ENCODE measurements around the gene XKRX.
A peak's percentile ranks its signal among the peaks of the same experiment; 100 is the strongest.

Gene XKRX

GRCh38 chrX:100928660-100929613, at the start of gene XKRX:
Gene XKRX (minus strand): TSS chrX:100928917. CDS start chrX:100928304, 613 bp downstream.
- DNase-seq: peak in 28 of 56 donors; percentile 0 to 36 (median 4)

GRCh38 chrX:100976211-100976610, 47.5 kb upstream of the XKRX start:
- DNase-seq: no peak

GRCh38 chrX:100975212-100975611, 46.5 kb upstream of the XKRX start:
- no peak for DNase-seq

- DNase-seq: no peak
Measured at GRCh38 chrX:100973411-100973810, 44.7 kb upstream of the XKRX start.

- no peak for DNase-seq
Measured at GRCh38 chrX:100969936-100970335, 41.2 kb upstream of the XKRX start.

GRCh38 chrX:100969408-100969807, 40.7 kb upstream of the XKRX start, which contains the start of gene ARL13A:
Gene ARL13A (plus strand): TSS chrX:100969708. CDS start chrX:100973690, 3,982 bp downstream.
- DNase-seq: no peak

GRCh38 chrX:100964362-100964761, 35.6 kb upstream of the XKRX start:
- DNase-seq: no peak

GRCh38 chrX:100962811-100963210, 34.1 kb upstream of the XKRX start:
- no peak for DNase-seq

- no peak for DNase-seq
Measured at GRCh38 chrX:100948557-100948956, 19.8 kb upstream of the XKRX start.

- no peak for DNase-seq
Measured at GRCh38 chrX:100946299-100946927, 17.7 kb upstream of the XKRX start.

GRCh38 chrX:100944601-100945000, 15.9 kb upstream of the XKRX start:
- no peak for DNase-seq

- peak in 1 of 56 donors; percentile 0 for DNase-seq
Measured at GRCh38 chrX:100939333-100939732, 10.6 kb upstream of the XKRX start.

- DNase-seq: no peak
Measured at GRCh38 chrX:100935767-100936166, 7.0 kb upstream of the XKRX start.

- DNase-seq: no peak
Measured at GRCh38 chrX:100931925-100932285, 3.2 kb upstream of the XKRX start.

GRCh38 chrX:100931218-100931924, 2.7 kb upstream of the XKRX start:
- DNase-seq: no peak

GRCh38 chrX:100926453-100926852, 2.3 kb downstream of the XKRX start:
- DNase-seq: no peak

- no peak for DNase-seq
Measured at GRCh38 chrX:100924375-100924774, 4.3 kb downstream of the XKRX start.

- no peak for DNase-seq
Measured at GRCh38 chrX:100915562-100915961, 13.2 kb downstream of the XKRX start.

- no peak for DNase-seq
Measured at GRCh38 chrX:100913111-100913510, 15.6 kb downstream of the XKRX start.

- DNase-seq: no peak
Measured at GRCh38 chrX:100911731-100912130, 17.0 kb downstream of the XKRX start.

GRCh38 chrX:100905620-100906019, 23.1 kb downstream of the XKRX start:
- no peak for DNase-seq

- DNase-seq: no peak
Measured at GRCh38 chrX:100904433-100904832, 24.3 kb downstream of the XKRX start.
